Mesothelial cell of epicardium (in vitro differentiated cells): ENCODE measurements around the gene ZNF507. TPM values are rescaled to one million over a fixed set of nuclear protein-coding genes. Genes with fewer than 3 reads are reported as not detected.

Experiments used
- DNase-seq, 2 experiments: peaks; one replicate each; pipeline ENCODE4 v3.0.0; 2021; ENCODE audit warnings: low spot score in 2 of 2; ENCODE audit not compliant: unreplicated experiment in 2 of 2
- H3K27ac Mint-ChIP-seq: 2 replicates; pipeline ENCODE4 v1.8.0; 2021; ENCODE audit warnings: mixed read lengths
- H3K27me3 Mint-ChIP-seq: 2 replicates; pipeline ENCODE4 v1.8.0; 2021; ENCODE audit warnings: low read depth, mixed read lengths
- H3K36me3 Mint-ChIP-seq: 2 replicates; pipeline ENCODE4 v1.8.0; 2021; ENCODE audit warnings: mixed read lengths
- H3K4me1 Mint-ChIP-seq: 2 replicates; pipeline ENCODE4 v1.8.0; 2021; ENCODE audit warnings: mixed read lengths
- H3K4me3 Mint-ChIP-seq: 2 replicates; pipeline ENCODE4 v1.8.0; 2021; ENCODE audit warnings: mild to moderate bottlenecking, moderate library complexity, mixed read lengths
- H3K9me3 Mint-ChIP-seq: 2 replicates; pipeline ENCODE4 v1.8.0; 2021; ENCODE audit warnings: mixed read lengths
- CTCF ChIP-seq: fragments of 200-600 bp; sonication (generic); IDR thresholded peaks from one replicate; pipeline ENCODE4 v1.5.0; 2021; ENCODE audit warnings: antibody characterized with exemption; ENCODE audit not compliant: unreplicated experiment
- total RNA-seq: library from RNA; stranded (reverse); gene quantifications from 3 replicates; pipeline ENCODE4 v1.2.1, GENCODE V29; 2021

The ZNF507 gene
- total RNA-seq, 1 donor from 2014 or later = 33.6 TPM

- Mint-ChIP-seq H3K36me3 (peaks cover 2% of the 10 kb centered on the region), H3K27ac (peak overlapping the region; percentile 87), H3K9me3 (no peaks in the 10 kb centered on the region), H3K4me3 (no peak overlapping the region), H3K4me1 (peaks cover 4% of the 10 kb centered on the region), H3K27me3 (no peaks in the 10 kb centered on the region)
- TF ChIP-seq CTCF = no peak
- DNase-seq = no peak
These were observed 42.4 kb downstream of the ZNF507 start for GRCh38 chr19:32387701-32388392.

GRCh38 chr19:32388393-32388855 is 43.0 kb downstream of the ZNF507 start:
- DNase-seq = no peak
- no peak for TF ChIP-seq CTCF
- Mint-ChIP-seq H3K4me3 (no peak overlapping the region), H3K27ac (peak overlapping the region; percentile 87), H3K27me3 (no peaks in the 10 kb centered on the region), H3K4me1 (peaks cover 7% of the 10 kb centered on the region), H3K9me3 (no peaks in the 10 kb centered on the region), H3K36me3 (no peaks in the 10 kb centered on the region)

GRCh38 chr19:32392901-32393300 is 47.5 kb downstream of the ZNF507 start:
- peaks cover 5% of the 10 kb centered on the region for H3K36me3 Mint-ChIP-seq
- no peak for TF ChIP-seq CTCF
- H3K27ac Mint-ChIP-seq = no peak overlapping the region
- peaks cover 7% of the 10 kb centered on the region for H3K4me1 Mint-ChIP-seq
- DNase-seq = no peak
- no peaks in the 10 kb centered on the region for H3K27me3 Mint-ChIP-seq
- no peak overlapping the region for H3K4me3 Mint-ChIP-seq
- no peaks in the 10 kb centered on the region for H3K9me3 Mint-ChIP-seq

GRCh38 chr19:32396046-32396652 is 50.7 kb downstream of the ZNF507 start:
- H3K4me1 Mint-ChIP-seq = peaks cover 4% of the 10 kb centered on the region
- no peak overlapping the region for H3K27ac Mint-ChIP-seq
- no peak overlapping the region for H3K4me3 Mint-ChIP-seq
- no peaks in the 10 kb centered on the region for H3K27me3 Mint-ChIP-seq
- no peak for TF ChIP-seq CTCF
- peaks cover 5% of the 10 kb centered on the region for H3K36me3 Mint-ChIP-seq
- no peak for DNase-seq
- H3K9me3 Mint-ChIP-seq = no peaks in the 10 kb centered on the region

- no peaks in the 10 kb centered on the region for H3K27me3 Mint-ChIP-seq
- peaks cover 5% of the 10 kb centered on the region for H3K36me3 Mint-ChIP-seq
- H3K4me3 Mint-ChIP-seq = no peak overlapping the region
- no peak overlapping the region for H3K27ac Mint-ChIP-seq
- H3K4me1 Mint-ChIP-seq = peaks cover 4% of the 10 kb centered on the region
- no peaks in the 10 kb centered on the region for H3K9me3 Mint-ChIP-seq
- no peak for DNase-seq
- no peak for TF ChIP-seq CTCF
These were observed 52.3 kb downstream of the ZNF507 start for GRCh38 chr19:32397671-32398101.
